ENCODE data around the gene NKTR.

DNA sequence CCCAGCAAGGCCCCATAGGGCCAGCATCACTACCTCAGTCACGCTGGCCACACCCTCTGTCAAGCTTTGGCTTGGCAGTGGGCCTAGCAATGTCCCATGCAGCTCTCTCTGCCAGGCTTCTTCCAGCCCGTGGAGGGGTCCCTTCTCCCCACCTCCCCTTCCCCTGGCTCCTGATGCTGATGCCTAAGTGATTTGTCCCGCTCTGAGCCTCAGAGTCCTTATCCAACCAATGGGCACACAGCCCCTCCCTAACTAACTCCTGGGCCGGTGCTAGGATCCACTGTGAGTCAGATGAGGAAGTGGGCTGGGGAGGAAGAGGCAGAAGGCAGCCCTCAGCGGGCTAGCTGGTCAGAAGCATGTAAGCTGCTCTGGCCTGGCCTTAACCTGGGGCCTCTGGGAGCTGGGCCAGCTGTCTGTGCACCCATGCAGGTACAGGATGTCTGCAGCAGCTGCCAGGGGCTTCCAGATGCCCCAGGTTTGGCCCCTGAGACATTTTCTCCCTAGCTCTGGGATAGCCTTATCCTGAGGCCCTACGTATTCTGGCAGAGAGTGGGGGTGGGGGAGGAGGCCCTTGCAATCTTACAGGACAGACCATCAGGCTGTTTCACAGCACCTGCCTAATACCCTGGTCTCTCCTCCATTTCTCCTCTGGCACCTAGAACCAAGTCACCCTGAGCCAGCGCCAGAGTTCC lies 52.3 kb downstream of the NKTR start:
- TF ChIP-seq YY1 (IDR thresholded peaks at IDR 0.05; ENCODE audit: low read depth) (no peak), CREB1 (IDR thresholded peaks at IDR 0.05; ENCODE audit: low read depth) (no peak)
- TF ChIP-seq, protein P1, sequence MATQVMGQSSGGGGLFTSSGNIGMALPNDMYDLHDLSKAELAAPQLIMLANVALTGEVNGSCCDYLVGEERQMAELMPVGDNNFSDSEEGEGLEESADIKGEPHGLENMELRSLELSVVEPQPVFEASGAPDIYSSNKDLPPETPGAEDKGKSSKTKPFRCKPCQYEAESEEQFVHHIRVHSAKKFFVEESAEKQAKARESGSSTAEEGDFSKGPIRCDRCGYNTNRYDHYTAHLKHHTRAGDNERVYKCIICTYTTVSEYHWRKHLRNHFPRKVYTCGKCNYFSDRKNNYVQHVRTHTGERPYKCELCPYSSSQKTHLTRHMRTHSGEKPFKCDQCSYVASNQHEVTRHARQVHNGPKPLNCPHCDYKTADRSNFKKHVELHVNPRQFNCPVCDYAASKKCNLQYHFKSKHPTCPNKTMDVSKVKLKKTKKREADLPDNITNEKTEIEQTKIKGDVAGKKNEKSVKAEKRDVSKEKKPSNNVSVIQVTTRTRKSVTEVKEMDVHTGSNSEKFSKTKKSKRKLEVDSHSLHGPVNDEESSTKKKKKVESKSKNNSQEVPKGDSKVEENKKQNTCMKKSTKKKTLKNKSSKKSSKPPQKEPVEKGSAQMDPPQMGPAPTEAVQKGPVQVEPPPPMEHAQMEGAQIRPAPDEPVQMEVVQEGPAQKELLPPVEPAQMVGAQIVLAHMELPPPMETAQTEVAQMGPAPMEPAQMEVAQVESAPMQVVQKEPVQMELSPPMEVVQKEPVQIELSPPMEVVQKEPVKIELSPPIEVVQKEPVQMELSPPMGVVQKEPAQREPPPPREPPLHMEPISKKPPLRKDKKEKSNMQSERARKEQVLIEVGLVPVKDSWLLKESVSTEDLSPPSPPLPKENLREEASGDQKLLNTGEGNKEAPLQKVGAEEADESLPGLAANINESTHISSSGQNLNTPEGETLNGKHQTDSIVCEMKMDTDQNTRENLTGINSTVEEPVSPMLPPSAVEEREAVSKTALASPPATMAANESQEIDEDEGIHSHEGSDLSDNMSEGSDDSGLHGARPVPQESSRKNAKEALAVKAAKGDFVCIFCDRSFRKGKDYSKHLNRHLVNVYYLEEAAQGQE (IDR thresholded peaks at IDR 0.05; ENCODE audit: low read depth): no peak
- TF ChIP-seq, protein P2, sequence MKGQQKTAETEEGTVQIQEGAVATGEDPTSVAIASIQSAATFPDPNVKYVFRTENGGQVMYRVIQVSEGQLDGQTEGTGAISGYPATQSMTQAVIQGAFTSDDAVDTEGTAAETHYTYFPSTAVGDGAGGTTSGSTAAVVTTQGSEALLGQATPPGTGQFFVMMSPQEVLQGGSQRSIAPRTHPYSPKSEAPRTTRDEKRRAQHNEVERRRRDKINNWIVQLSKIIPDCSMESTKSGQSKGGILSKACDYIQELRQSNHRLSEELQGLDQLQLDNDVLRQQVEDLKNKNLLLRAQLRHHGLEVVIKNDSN (IDR thresholded peaks at IDR 0.05): no peak
